Natural killer cell (primary cell): Measurements from ENCODE around the gene ZNF684. TPM values are rescaled to one million over a fixed set of nuclear protein-coding genes. Genes with fewer than 3 reads are reported as not detected.

ENCODE experiments used
- ATAC-seq, 3 donors: fragments of 150-1000 bp in 2 of 3; fragments of 200-7000 bp in 1 of 3; cut with Tn5 transposase; 1 replicate in 1 of 3; 2 replicates in 2 of 3; pipeline ENCODE4 v1.10.0; 2021; ENCODE audit warnings: mild to moderate bottlenecking in 2 of 3, moderate library complexity in 2 of 3
- DNase-seq, 2 donors: peaks; one replicate each; pipeline versions ENCODE4 v3.0.0 to v3.0.0-alpha.2; 2013 to 2021; ENCODE audit warnings: mixed read lengths in 1 of 2
- H3K27ac ChIP-seq: one replicate; pipeline ENCODE4 v1.5.1; 2013; ENCODE audit warnings: mild to moderate bottlenecking, low read length
- H3K27me3 ChIP-seq: one replicate; pipeline ENCODE4 v1.6.1; 2013; ENCODE audit warnings: low read length; ENCODE audit not compliant: control insufficient read depth, insufficient read depth
- H3K36me3 ChIP-seq: one replicate; pipeline ENCODE4 v1.6.1; 2013; ENCODE audit warnings: low read length; ENCODE audit not compliant: control insufficient read depth, insufficient read depth
- H3K4me1 ChIP-seq: one replicate; pipeline ENCODE4 v1.6.1; 2013; ENCODE audit warnings: low read length; ENCODE audit not compliant: control insufficient read depth, insufficient read depth
- H3K4me3 ChIP-seq: one replicate; pipeline ENCODE4 v1.5.1; 2013; ENCODE audit warnings: low read length
- H3K9me3 ChIP-seq: one replicate; pipeline ENCODE4 v1.6.1; 2013; ENCODE audit warnings: low read length; ENCODE audit not compliant: control insufficient read depth, insufficient read depth
- H3K27ac Mint-ChIP-seq, 2 donors: one replicate each; pipeline ENCODE4 v1.8.0; 2022; ENCODE audit warnings: mild to moderate bottlenecking in 2 of 2, mixed read lengths in 2 of 2, moderate library complexity in 1 of 2
- H3K27me3 Mint-ChIP-seq, 2 donors: one replicate each; pipeline ENCODE4 v1.8.0; 2022; ENCODE audit warnings: low read depth in 2 of 2, mixed read lengths in 2 of 2
- H3K36me3 Mint-ChIP-seq: one replicate; pipeline ENCODE4 v1.8.0; 2022; ENCODE audit warnings: mixed read lengths
- H3K4me1 Mint-ChIP-seq, 2 donors: one replicate each; pipeline ENCODE4 v1.8.0; 2022; ENCODE audit warnings: mixed read lengths in 2 of 2
- H3K4me3 Mint-ChIP-seq: one replicate; pipeline ENCODE4 v1.8.0; 2022; ENCODE audit warnings: mild to moderate bottlenecking, moderate library complexity, mixed read lengths
- H3K9me3 Mint-ChIP-seq, 2 donors: one replicate each; pipeline ENCODE4 v1.8.0; 2022; ENCODE audit warnings: mixed read lengths in 2 of 2
- WGBS: methylation state at CpG from one replicate; pipeline ENCODE4 v1.1.7; 2013; ENCODE audit warnings: missing lambda C conversion rate; ENCODE audit not compliant: insufficient coverage; 5-methylcytosine and 5-hydroxymethylcytosine counted together
- intact Hi-C: fragments of 100-400 bp; cut with micrococcal nuclease; formaldehyde crosslinking; loops from one replicate; pipeline ENCODE4 v1.14.2; 2022
- total RNA-seq, 4 donors: library from RNA; stranded (reverse); fragments of 120-200 nt in 1 of 4; gene quantifications; one replicate each; pipeline versions ENCODE4 v1.2.3 to v1.2.4, GENCODE V29; 2013 to 2022
- TF ChIP-seq, protein P1 (sequence below): fragments of 200-600 bp; IDR thresholded peaks from one replicate; pipeline ENCODE4 v1.8.0; 2022; ENCODE audit warnings: antibody characterized with exemption

The ZNF684 gene
- total RNA-seq, 3 donors from 2014 or later (not counting 1 experiment from before 2014, with no cell fraction given), result 5.5 to 9.7 (median 5.7) TPM

DNA sequence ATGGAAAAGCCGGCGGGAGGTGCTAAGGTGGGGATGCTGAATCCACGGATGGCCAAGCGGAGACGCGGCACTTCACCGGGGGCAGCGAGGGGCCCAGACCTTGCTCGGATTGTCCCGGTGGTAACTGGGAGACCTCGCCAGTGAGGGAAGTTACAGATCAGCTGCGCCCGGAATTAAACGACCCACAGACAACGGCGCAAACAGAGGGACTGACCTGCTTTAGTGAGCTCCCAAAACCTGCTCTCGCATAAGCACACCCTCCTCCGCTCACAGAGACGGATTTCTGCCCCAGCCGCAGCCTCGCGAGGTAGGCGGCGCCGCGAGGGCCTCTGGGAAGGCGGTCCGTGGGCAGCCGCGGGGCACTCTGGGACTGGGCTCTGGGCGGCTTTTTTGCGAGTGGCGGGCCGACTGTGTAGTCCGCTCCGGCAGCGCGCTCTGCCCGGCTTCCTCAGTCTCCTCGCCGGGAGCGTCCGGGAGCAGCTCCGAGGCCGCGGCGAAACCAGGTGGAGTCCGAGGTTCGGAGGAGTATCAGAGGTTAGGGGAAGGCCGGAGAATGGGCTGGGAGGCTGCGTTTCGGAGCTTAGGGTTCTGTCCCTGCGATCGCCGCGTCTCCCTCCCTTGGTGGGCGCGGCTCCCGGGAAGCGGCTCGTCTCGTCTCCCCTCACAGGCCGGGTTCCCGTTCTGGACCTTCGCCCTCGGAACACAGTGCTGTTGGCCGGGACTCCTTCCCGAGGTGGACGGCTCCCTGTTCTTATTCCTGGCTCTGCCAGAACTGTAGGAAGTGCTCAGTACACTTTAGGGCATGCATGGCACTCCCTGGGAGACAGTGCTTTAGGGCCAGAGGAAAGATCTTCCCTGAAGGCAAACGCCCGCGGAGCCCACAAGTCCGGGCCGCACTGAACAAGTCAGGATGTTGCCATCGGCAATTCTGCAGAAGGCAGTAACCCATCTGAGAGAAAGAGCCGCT is 22.8 kb upstream of the ZNF684 start, which contains the start of gene EXO5:
EXO5 (plus strand) TSS at position 393 of the 967 bp plus-strand sequence. CDS start 5,778 bp downstream, outside the sequence.
- TF ChIP-seq, protein P1, sequence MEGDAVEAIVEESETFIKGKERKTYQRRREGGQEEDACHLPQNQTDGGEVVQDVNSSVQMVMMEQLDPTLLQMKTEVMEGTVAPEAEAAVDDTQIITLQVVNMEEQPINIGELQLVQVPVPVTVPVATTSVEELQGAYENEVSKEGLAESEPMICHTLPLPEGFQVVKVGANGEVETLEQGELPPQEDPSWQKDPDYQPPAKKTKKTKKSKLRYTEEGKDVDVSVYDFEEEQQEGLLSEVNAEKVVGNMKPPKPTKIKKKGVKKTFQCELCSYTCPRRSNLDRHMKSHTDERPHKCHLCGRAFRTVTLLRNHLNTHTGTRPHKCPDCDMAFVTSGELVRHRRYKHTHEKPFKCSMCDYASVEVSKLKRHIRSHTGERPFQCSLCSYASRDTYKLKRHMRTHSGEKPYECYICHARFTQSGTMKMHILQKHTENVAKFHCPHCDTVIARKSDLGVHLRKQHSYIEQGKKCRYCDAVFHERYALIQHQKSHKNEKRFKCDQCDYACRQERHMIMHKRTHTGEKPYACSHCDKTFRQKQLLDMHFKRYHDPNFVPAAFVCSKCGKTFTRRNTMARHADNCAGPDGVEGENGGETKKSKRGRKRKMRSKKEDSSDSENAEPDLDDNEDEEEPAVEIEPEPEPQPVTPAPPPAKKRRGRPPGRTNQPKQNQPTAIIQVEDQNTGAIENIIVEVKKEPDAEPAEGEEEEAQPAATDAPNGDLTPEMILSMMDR, result no peak
- Histone ChIP-seq H3K36me3 (no peaks in the 10 kb centered on the region), H3K4me3 (peak within 1 kb of the TSS; percentile 89), H3K27me3 (no peaks in the 10 kb centered on the region), H3K27ac (peak within 1 kb of the TSS; percentile 73), H3K4me1 (peaks cover 12% of the 10 kb centered on the region), H3K9me3 (peaks cover 22% of the 10 kb centered on the region)
- Mint-ChIP-seq H3K9me3 (peaks cover 0 to 12% of the 10 kb centered on the region in 2 donors), H3K4me1 (peaks cover 19 to 21% of the 10 kb centered on the region in 2 donors), H3K27ac (peak within 1 kb of the TSS; percentile 89 to 94), H3K27me3 (no peaks in the 10 kb centered on the region), H3K4me3 (peak within 1 kb of the TSS; percentile 90), H3K36me3 (peaks cover 22% of the 10 kb centered on the region)
- under 1% methylated on average over 76 of the region's 76 CpGs for WGBS
- DNase-seq (peak; percentile 78 to 85), ATAC-seq (peak; percentile 93 to 96 (median 96))
- intact Hi-C loops, result loop anchor here (2.0 to 10.0 kb wide), 2 partner anchors 22 to 54 kb away; partner anchors contain the start of genes ZFP69B and ZNF684

DNA sequence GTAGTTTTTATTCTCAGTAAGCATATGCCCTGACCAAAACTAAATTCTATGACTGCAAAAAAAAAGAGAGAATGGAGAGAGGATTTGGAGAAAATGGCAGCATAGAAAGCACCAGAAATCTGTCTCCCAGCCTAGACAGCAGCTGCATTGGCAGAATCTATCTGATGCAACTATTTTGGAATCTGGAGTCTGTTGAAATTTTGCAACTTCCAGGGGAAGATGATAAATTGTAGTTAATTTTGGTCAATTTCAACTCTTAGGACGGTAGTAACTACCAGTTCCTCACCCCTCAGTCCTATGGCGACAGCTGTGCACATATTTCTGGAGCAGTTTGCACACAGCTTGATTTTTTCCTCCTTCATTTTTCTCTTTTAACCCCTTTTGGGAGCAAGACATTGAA is 11.9 kb upstream of the ZNF684 start:
- no peak overlapping the region for H3K4me3 Mint-ChIP-seq
- peaks cover 2 to 7% of the 10 kb centered on the region in 2 donors for H3K27me3 Mint-ChIP-seq
- H3K27me3 ChIP-seq, result no peaks in the 10 kb centered on the region
- H3K4me3 ChIP-seq, result no peak overlapping the region
- no peak overlapping the region for H3K27ac Mint-ChIP-seq
- peaks cover 2 to 15% of the 10 kb centered on the region in 2 donors for H3K9me3 Mint-ChIP-seq
- H3K36me3 Mint-ChIP-seq, result peaks cover 25% of the 10 kb centered on the region
- intact Hi-C loops, result no loop called here
- no peaks in the 10 kb centered on the region for H3K4me1 Mint-ChIP-seq
- no peak overlapping the region for H3K27ac ChIP-seq
- no peak for DNase-seq
- no peaks in the 10 kb centered on the region for H3K4me1 ChIP-seq
- ATAC-seq, result no peak
- 95% methylated on average over 2 of the region's 2 CpGs for WGBS
- H3K9me3 ChIP-seq, result peaks cover 16% of the 10 kb centered on the region
- peaks cover 6% of the 10 kb centered on the region for H3K36me3 ChIP-seq
- TF ChIP-seq, protein P1, result no peak

DNA sequence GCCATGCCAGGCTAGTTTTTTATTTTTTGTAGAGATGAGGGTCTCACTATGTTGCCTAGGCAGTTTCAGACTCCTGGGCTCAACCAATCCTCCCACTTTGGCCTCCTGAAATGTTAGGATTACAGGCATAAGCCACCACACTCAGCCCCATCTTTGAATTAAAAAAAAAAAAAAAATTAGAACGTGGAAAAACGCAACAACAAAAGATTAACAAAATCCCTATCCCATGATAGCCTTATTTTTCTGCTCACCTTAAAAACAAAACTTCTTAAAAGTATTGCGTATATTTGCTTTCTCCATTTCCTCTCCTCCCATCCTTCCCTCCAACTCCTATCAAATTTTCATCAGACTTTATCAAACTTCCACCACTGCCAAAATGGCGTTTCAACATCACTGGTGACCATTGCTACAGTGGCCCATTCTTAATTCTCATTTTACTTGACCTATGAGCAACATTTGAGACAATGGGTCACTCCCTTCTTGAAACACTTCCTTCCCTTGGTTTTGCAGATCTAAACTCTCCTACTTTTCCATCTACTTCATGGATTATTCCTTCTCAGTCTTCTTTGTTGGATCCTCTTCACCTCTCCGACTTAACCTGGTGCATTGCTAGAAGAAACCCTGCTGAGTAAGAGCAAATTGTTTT is 579 bp upstream of the ZNF684 start:
- ATAC-seq (peak in 1 of 3 donors; percentile 5), DNase-seq (no peak)
- Histone ChIP-seq H3K27me3 (peaks cover 2% of the 10 kb centered on the region), H3K36me3 (peaks cover 2% of the 10 kb centered on the region), H3K4me3 (peak overlapping the region; percentile 70), H3K4me1 (peaks cover 8% of the 10 kb centered on the region), H3K27ac (peak overlapping the region; percentile 76), H3K9me3 (no peaks in the 10 kb centered on the region)
- peaks cover 8% of the 10 kb centered on the region for H3K36me3 Mint-ChIP-seq
- H3K27ac Mint-ChIP-seq, result peak overlapping the region; percentile 92 to 98
- peak overlapping the region; percentile 98 for H3K4me3 Mint-ChIP-seq
- peaks cover 16 to 38% of the 10 kb centered on the region in 2 donors for H3K27me3 Mint-ChIP-seq
- 48% methylated on average over 5 of the region's 5 CpGs for WGBS
- TF ChIP-seq, protein P1, result no peak
- H3K9me3 Mint-ChIP-seq, result peaks cover 4 to 5% of the 10 kb centered on the region in 2 donors
- intact Hi-C loops, result loop anchor here (1.0 to 2.0 kb wide), 2 partner anchors 22 to 54 kb away; partner anchors contain the start of genes EXO5 and ZFP69
- H3K4me1 Mint-ChIP-seq, result peaks cover 26% of the 10 kb centered on the region in 2 donors
